HCT116 (cell line): ENCODE data around the gene SPEM3. TPM values are rescaled to one million over a fixed set of nuclear protein-coding genes. Genes with fewer than 3 reads are reported as not detected.

Experiments used
- ATAC-seq: fragments of 200-7000 bp; cut with Tn5 transposase; 2 replicates; pipeline ENCODE4 v1.9.1; 2020; ENCODE audit warnings: mild to moderate bottlenecking, moderate library complexity
- BruUV-seq: library from RNA; stranded (reverse); fragments of 400-500 nt; replicated peaks from 2 replicates; lab custom pipeline; 2021; lab: Mats Ljungman, UMichigan
- CTCF ChIA-PET: fragments of 300-600 bp; sonication (Branson Sonifier 250); formaldehyde crosslinking; loops from one replicate; lab custom pipeline; 2021; ENCODE audit warnings: antibody characterized with exemption; lab: Charles Lee
- POLR2A ChIA-PET: fragments of 300-600, 350-600 bp; sonication (Branson Sonifier 250); formaldehyde crosslinking; loops from one replicate; lab custom pipeline; 2021; ENCODE audit warnings: antibody characterized with exemption; lab: Charles Lee
- RAD21 ChIA-PET, 2 experiments: fragments of 300-600 bp; sonication (Branson Sonifier 250); formaldehyde crosslinking; loops; one replicate each; lab custom pipeline; 2023; ENCODE audit warnings: low total read pairs in 2 of 2; ENCODE audit not compliant: uncharacterized antibody in 2 of 2, unreplicated experiment in 2 of 2, low non-redundant PET in 1 of 2; lab: Charles Lee
- DNase-seq: peaks from one replicate; pipeline ENCODE4 v3.0.0-alpha.2; 2010; ENCODE audit warnings: low read depth, low spot score
- H2AFZ ChIP-seq: fragments of 200-600 bp; shearing (Covaris generic), sonication (generic); 2 replicates; pipeline ENCODE4 v1.6.1; 2017; ENCODE audit warnings: low read depth, mixed run types, mixed read lengths, antibody characterized with exemption, low read length; ENCODE audit not compliant: poor library complexity, severe bottlenecking
- H3K27ac ChIP-seq: 2 replicates; pipeline ENCODE4 v1.5.1; 2012; ENCODE audit warnings: low read depth, low read length
- H3K27me3 ChIP-seq: fragments of 200-600 bp; sonication (generic); 2 replicates; pipeline ENCODE4 v1.6.1; 2016; ENCODE audit warnings: mixed run types, low read length, mixed read lengths; ENCODE audit not compliant: insufficient read depth
- H3K36me3 ChIP-seq, 2 experiments: fragments of 200-500 bp in 1 of 2; fragments of 200-600 bp in 1 of 2; sonication (Bioruptor generic) in 1 of 2; sonication (generic) in 1 of 2; 2 replicates each; pipeline versions ENCODE4 v1.5.1 to v1.6.1; 2014 to 2016; ENCODE audit warnings: low read length in 2 of 2, inconsistent platforms in 1 of 2, mixed read lengths in 1 of 2, mixed run types in 1 of 2; ENCODE audit not compliant: insufficient read depth in 2 of 2, control insufficient read depth in 1 of 2
- H3K4me1 ChIP-seq, 2 experiments: fragments of 200-600 bp in 1 of 2; sonication (generic) in 1 of 2; 2 replicates each; pipeline versions ENCODE4 v1.5.1 to v1.6.1; 2012 to 2017; ENCODE audit warnings: low read length in 2 of 2, inconsistent platforms in 1 of 2, mild to moderate bottlenecking in 1 of 2, mixed read lengths in 1 of 2, mixed run types in 1 of 2, moderate library complexity in 1 of 2; ENCODE audit not compliant: insufficient read depth in 2 of 2, control insufficient read depth in 1 of 2
- H3K4me2 ChIP-seq: fragments of 200-600 bp; sonication (generic); 2 replicates; pipeline ENCODE4 v1.6.1; 2017; ENCODE audit warnings: mixed run types, low read length, mixed read lengths
- H3K4me3 ChIP-seq, 2 experiments: fragments of 200-600 bp in 1 of 2; sonication (generic) in 1 of 2; replicated peaks in 1 of 2; 2 replicates each; pipeline ENCODE4 v1.5.1; 2011 to 2016; ENCODE audit warnings: low read length in 2 of 2, control low read depth in 1 of 2, low read depth in 1 of 2, mild to moderate bottlenecking in 1 of 2, mixed read lengths in 1 of 2, mixed run types in 1 of 2
- H3K79me2 ChIP-seq: fragments of 200-600 bp; sonication (generic); 2 replicates; pipeline ENCODE4 v1.6.1; 2017; ENCODE audit warnings: mild to moderate bottlenecking, mixed run types, low read length, moderate library complexity, mixed read lengths; ENCODE audit not compliant: insufficient read depth
- H3K9ac ChIP-seq: fragments of 200-600 bp; sonication (generic); 2 replicates; pipeline ENCODE4 v1.6.1; 2016; ENCODE audit warnings: low read length, mixed read lengths
- H3K9me2 ChIP-seq: fragments of 200-600 bp; sonication (generic), shearing (Covaris generic); 2 replicates; pipeline ENCODE4 v1.6.1; 2017; ENCODE audit warnings: mixed run types, mild to moderate bottlenecking, moderate library complexity; ENCODE audit not compliant: insufficient read depth
- H3K9me3 ChIP-seq, 2 experiments: fragments of 200-500 bp in 1 of 2; fragments of 200-600 bp in 1 of 2; sonication (Bioruptor generic) in 1 of 2; sonication (generic) in 1 of 2; 2 replicates each; pipeline ENCODE4 v1.6.1; 2014 to 2017; ENCODE audit warnings: low read length in 2 of 2, mixed read lengths in 2 of 2, inconsistent platforms in 1 of 2, low read depth in 1 of 2, mild to moderate bottlenecking in 1 of 2, mixed run types in 1 of 2, moderate library complexity in 1 of 2; ENCODE audit not compliant: control insufficient read depth in 1 of 2, insufficient read depth in 1 of 2
- H4K20me1 ChIP-seq: fragments of 200-600 bp; sonication (generic), shearing (Covaris generic); 2 replicates; pipeline ENCODE4 v1.6.1; 2017; ENCODE audit warnings: mixed run types, mild to moderate bottlenecking, moderate library complexity; ENCODE audit not compliant: insufficient read depth
- CBX3 ChIP-seq: IDR thresholded peaks from 2 replicates; pipeline ENCODE4 v1.6.1; 2012; ENCODE audit warnings: low read depth
- EGR1 ChIP-seq: IDR thresholded peaks from 2 replicates; pipeline ENCODE4 v1.6.1; 2012; ENCODE audit warnings: low read depth
- ELF1 ChIP-seq: IDR thresholded peaks from 2 replicates; pipeline ENCODE4 v1.6.1; 2012; ENCODE audit warnings: low read depth, borderline replicate concordance
- EZH2 ChIP-seq: fragments of 200-600 bp; sonication (generic); IDR thresholded peaks from 2 replicates; pipeline ENCODE4 v1.6.1; 2017; ENCODE audit warnings: antibody characterized with exemption, mixed run types
- EZH2phosphoT487 ChIP-seq: fragments of 200-600 bp; IDR thresholded peaks from 2 replicates; pipeline ENCODE4 v1.6.1; 2018; ENCODE audit warnings: antibody characterized with exemption, borderline replicate concordance
- FOSL1 ChIP-seq: IDR thresholded peaks from 2 replicates; pipeline ENCODE4 v1.6.1; 2012; ENCODE audit warnings: low read depth
- JUND ChIP-seq: IDR thresholded peaks from 2 replicates; pipeline ENCODE4 v1.6.1; 2012
- POLR2A ChIP-seq: IDR thresholded peaks from 2 replicates; pipeline ENCODE4 v1.7.0; 2011; ENCODE audit warnings: borderline replicate concordance; ENCODE audit not compliant: insufficient read depth, insufficient read length; ENCODE audit errors: extremely low read depth
- POLR2AphosphoS5 ChIP-seq: IDR thresholded peaks from 2 replicates; pipeline ENCODE4 v1.6.1; 2011; ENCODE audit warnings: mild to moderate bottlenecking, low read depth, low read length, moderate library complexity
- RAD21 ChIP-seq: IDR thresholded peaks from 2 replicates; pipeline ENCODE4 v1.6.1; 2012; ENCODE audit warnings: low read depth, mild to moderate bottlenecking
- REST ChIP-seq: IDR thresholded peaks from 2 replicates; pipeline ENCODE4 v1.6.1; 2012; ENCODE audit warnings: low read depth
- SIN3A ChIP-seq: IDR thresholded peaks from 2 replicates; pipeline ENCODE4 v1.6.1; 2012; ENCODE audit warnings: low read depth
- SP1 ChIP-seq: IDR thresholded peaks from 2 replicates; pipeline ENCODE4 v1.6.1; 2012; ENCODE audit warnings: low read depth
- TCF7L2 ChIP-seq: IDR thresholded peaks from 2 replicates; pipeline ENCODE4 v1.7.0; 2011; ENCODE audit warnings: borderline replicate concordance, inconsistent platforms; ENCODE audit not compliant: insufficient read depth, insufficient read length; ENCODE audit errors: extremely low read depth
- YY1 ChIP-seq: IDR thresholded peaks from 2 replicates; pipeline ENCODE4 v1.6.1; 2011; ENCODE audit warnings: low read length, low read depth, moderate library complexity, mild to moderate bottlenecking; ENCODE audit not compliant: insufficient replicate concordance; ENCODE audit errors: extremely low read depth
- ZFX ChIP-seq: fragments of 450-650 bp; IDR thresholded peaks from 2 replicates; pipeline ENCODE4 v1.6.1; 2017
- intact Hi-C: fragments of 100-400 bp; cut with micrococcal nuclease; formaldehyde crosslinking; loops from 2 replicates; pipeline ENCODE4 v1.10.0; 2022
- total RNA-seq: library from RNA; stranded (reverse); gene quantifications from one replicate; pipeline ENCODE4 v1.2.1, GENCODE V29; 2021; ENCODE audit not compliant: unreplicated experiment
- TF ChIP-seq, protein P1 (sequence below): IDR thresholded peaks from 2 replicates; pipeline ENCODE4 v1.6.1; 2012

Gene SPEM3
- total RNA-seq, 1 experiment from 2014 or later: not detected

- TF ChIP-seq EZH2phosphoT487: no peak
Measured at GRCh38 chr17:7440834-7441195, 12.2 kb downstream of the SPEM3 start (continued).

- Histone ChIP-seq H3K27ac (no peak overlapping the region), H4K20me1 (no peaks in the 10 kb centered on the region), H3K79me2 (no peaks in the 10 kb centered on the region), H3K9ac (no peak overlapping the region), H2AFZ (no peak overlapping the region), H3K9me3 (no peaks in the 10 kb centered on the region), H3K27me3 (no peaks in the 10 kb centered on the region), H3K4me2 (no peak overlapping the region), H3K36me3 (no peaks in the 10 kb centered on the region), H3K4me3 (no peak overlapping the region), H3K9me2 (no peaks in the 10 kb centered on the region), H3K4me1 (peaks cover 29 to 42% of the 10 kb centered on the region in 2 experiments)
- POLR2A ChIA-PET: interaction anchor here (0.6 kb wide), 1 partner anchor 286 kb away, joined by 3 read pairs; no protein-coding TSS in a partner anchor
- DNase-seq (no peak), ATAC-seq (no peak)
- CTCF ChIA-PET: interaction anchor here (1.3 kb wide), 1 partner anchor 119 kb away, joined by 3 read pairs; no protein-coding TSS in a partner anchor
- TF ChIP-seq POLR2AphosphoS5 (no peak), EGR1 (no peak), SP1 (no peak), CBX3 (no peak), YY1 (no peak), REST (no peak), ELF1 (no peak), POLR2A (no peak), FOSL1 (no peak), RAD21 (no peak), EZH2phosphoT487 (no peak), JUND (no peak), ZFX (no peak), SIN3A (no peak), EZH2 (no peak), TCF7L2 (no peak)
- TF ChIP-seq, protein P1, sequence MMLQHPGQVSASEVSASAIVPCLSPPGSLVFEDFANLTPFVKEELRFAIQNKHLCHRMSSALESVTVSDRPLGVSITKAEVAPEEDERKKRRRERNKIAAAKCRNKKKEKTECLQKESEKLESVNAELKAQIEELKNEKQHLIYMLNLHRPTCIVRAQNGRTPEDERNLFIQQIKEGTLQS: no peak
- RAD21 ChIA-PET: no interaction called here
- intact Hi-C loops: no loop called here
- BruUV-seq: no TSS peak
Measured at GRCh38 chr17:7441266-7441665, 12.6 kb downstream of the SPEM3 start.
